Activated CD8-positive, alpha-beta memory T cell treated with anti-CD3 and anti-CD28 coated beads, Interleukin-2, amount 10 ng/mL, durations not matched to agents 7 days and 5 days (primary cell): ENCODE results near the gene COIL. TPM values are rescaled to one million over a fixed set of nuclear protein-coding genes. Genes with fewer than 3 reads are reported as not detected.
"Not testable (repeated sequence)": the region's sequence is repeated elsewhere in the genome, so short reads cannot be mapped to it uniquely, and the experiment has no call there.

Source experiments
- ATAC-seq: fragments of 150-1000 bp; cut with Tn5 transposase; one replicate; pipeline ENCODE4 v1.10.0; 2021; ENCODE audit warnings: moderate library complexity
- CTCF ChIA-PET: fragments of 350-600 bp; sonication (Branson Sonifier 250); formaldehyde crosslinking; loops from one replicate; lab custom pipeline; 2021; ENCODE audit warnings: antibody characterized with exemption; lab: Charles Lee
- DNase-seq: peaks from one replicate; pipeline ENCODE4 v3.0.0-alpha.2; 2020
- H3K27ac Mint-ChIP-seq: one replicate; pipeline ENCODE4 v1.8.0; 2021; ENCODE audit warnings: mild to moderate bottlenecking, mixed read lengths
- H3K27me3 Mint-ChIP-seq: one replicate; pipeline ENCODE4 v1.8.0; 2021; ENCODE audit warnings: mixed read lengths
- H3K36me3 Mint-ChIP-seq: one replicate; pipeline ENCODE4 v1.8.0; 2021; ENCODE audit warnings: mild to moderate bottlenecking, mixed read lengths
- H3K4me1 Mint-ChIP-seq: one replicate; pipeline ENCODE4 v1.8.0; 2021; ENCODE audit warnings: mixed read lengths
- H3K4me3 Mint-ChIP-seq: one replicate; pipeline ENCODE4 v1.8.0; 2021; ENCODE audit warnings: mild to moderate bottlenecking, moderate library complexity, mixed read lengths
- H3K9me3 Mint-ChIP-seq: one replicate; pipeline ENCODE4 v1.8.0; 2022; ENCODE audit warnings: low read depth, mixed read lengths
- total RNA-seq, 2 experiments: library from RNA; stranded (reverse); gene quantifications; one replicate each; pipeline ENCODE4 v1.2.3, GENCODE V29; 2021

The COIL gene
- total RNA-seq, 2 experiments from 2014 or later, result 16.6 to 21.3 TPM

DNA sequence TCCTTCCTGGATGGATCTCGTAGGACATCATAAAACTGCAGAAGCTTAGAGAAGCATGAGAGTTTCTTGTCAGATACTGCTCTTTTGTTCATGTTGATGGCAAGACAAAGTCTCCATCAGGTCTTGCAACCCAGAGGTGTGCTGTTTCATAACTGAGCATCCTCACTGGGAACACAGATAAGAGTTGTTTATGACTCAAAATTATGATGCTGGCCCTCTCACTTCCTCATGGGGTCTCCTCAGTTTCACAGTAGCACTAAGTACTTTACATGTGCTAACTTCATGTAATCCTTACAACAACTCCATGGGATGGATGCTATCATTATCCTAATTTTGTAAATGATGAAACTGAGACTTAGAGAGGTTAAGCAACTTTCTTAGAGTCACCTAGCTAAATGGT lies 31.5 kb upstream of the COIL start:
- no peak for ATAC-seq
- no peaks in the 10 kb centered on the region for H3K9me3 Mint-ChIP-seq
- H3K36me3 Mint-ChIP-seq, result peaks cover 17% of the 10 kb centered on the region
- no peak overlapping the region for H3K4me3 Mint-ChIP-seq
- H3K4me1 Mint-ChIP-seq, result no peaks in the 10 kb centered on the region
- CTCF ChIA-PET, result no interaction called here
- DNase-seq, result no peak
- no peaks in the 10 kb centered on the region for H3K27me3 Mint-ChIP-seq
- no peak overlapping the region for H3K27ac Mint-ChIP-seq

DNA sequence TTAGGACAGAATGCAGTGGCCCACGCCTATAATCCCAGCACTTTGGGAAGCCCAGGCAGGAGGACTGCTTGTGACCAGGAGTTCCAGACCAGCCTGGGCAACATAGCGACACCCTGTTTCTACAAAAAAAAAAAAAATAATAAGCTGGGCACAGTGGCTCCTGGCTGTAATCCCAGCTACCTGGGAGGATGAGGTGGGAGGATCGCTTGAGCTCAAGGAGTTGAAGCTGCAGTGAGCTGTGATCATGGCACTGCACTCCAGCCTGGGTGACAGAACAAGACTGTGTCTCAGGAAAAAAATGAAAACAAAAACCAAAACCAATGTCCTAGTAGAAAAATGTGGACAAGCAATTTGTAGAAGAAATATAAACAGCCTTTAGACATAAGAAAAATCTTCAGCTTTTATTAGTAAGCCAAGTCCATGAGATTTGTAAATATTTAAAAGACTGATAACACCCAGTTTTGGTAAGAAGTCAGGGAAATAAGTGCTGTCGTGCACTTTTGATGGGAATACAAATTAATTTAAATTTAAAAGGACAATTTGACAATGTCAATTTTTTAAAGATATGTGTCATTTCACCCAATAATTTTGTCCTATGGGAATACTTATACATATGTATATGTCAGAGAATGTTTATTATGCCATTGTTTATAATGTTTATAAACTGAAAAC lies 28.2 kb upstream of the COIL start:
- CTCF ChIA-PET, result interaction anchor here (0.9 to 1.6 kb wide), 2 partner anchors 11 to 21 kb away, joined by 3 to 4 read pairs; partner anchors contain the start of gene SCPEP1
- H3K36me3 Mint-ChIP-seq, result peaks cover 15% of the 10 kb centered on the region
- no peaks in the 10 kb centered on the region for H3K27me3 Mint-ChIP-seq
- no peaks in the 10 kb centered on the region for H3K4me1 Mint-ChIP-seq
- no peaks in the 10 kb centered on the region for H3K9me3 Mint-ChIP-seq
- no peak for ATAC-seq
- no peak for DNase-seq
- H3K4me3 Mint-ChIP-seq, result no peak overlapping the region
- H3K27ac Mint-ChIP-seq, result no peak overlapping the region

DNA sequence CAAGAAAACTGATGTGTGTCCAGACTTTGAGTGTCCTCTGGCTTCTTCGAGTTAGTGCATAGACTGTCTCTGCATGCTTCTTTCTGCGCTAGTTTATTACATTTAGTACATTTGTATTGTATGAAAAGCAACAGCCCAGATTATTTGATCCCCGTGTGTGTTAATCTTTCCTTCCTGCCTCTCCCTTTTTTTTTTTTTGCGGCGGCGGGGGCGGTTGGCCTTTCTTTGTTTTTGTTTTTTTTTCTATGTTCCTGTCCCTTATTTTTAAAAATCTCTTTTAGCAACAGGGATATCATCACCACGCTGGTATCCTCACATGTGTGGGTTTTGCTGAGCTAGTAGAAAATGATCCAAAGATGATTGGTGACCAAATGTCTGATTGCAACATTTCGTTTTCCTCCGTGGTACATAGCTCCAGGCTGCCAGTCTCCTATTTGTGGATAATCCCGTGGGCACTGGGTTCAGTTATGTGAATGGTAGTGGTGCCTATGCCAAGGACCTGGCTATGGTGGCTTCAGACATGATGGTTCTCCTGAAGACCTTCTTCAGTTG lies 26.5 kb upstream of the COIL start:
- no peaks in the 10 kb centered on the region for H3K27me3 Mint-ChIP-seq
- peaks cover 14% of the 10 kb centered on the region for H3K36me3 Mint-ChIP-seq
- H3K9me3 Mint-ChIP-seq, result no peaks in the 10 kb centered on the region
- H3K4me1 Mint-ChIP-seq, result no peaks in the 10 kb centered on the region
- CTCF ChIA-PET, result interaction anchor here (0.6 kb wide), 1 partner anchor 33 kb away, joined by 3 read pairs; no protein-coding TSS in a partner anchor
- H3K27ac Mint-ChIP-seq, result no peak overlapping the region
- no peak overlapping the region for H3K4me3 Mint-ChIP-seq
- ATAC-seq, result no peak
- no peak for DNase-seq

- Mint-ChIP-seq H3K27me3 (no peaks in the 10 kb centered on the region), H3K27ac (no peak overlapping the region), H3K9me3 (no peaks in the 10 kb centered on the region), H3K4me3 (no peak overlapping the region), H3K36me3 (peaks cover 14% of the 10 kb centered on the region), H3K4me1 (no peaks in the 10 kb centered on the region)
- CTCF ChIA-PET, result no interaction called here
- no peak for DNase-seq
- ATAC-seq, result no peak
These were observed 24.7 kb upstream of the COIL start for GRCh38 chr17:56985371-56986162.

GRCh38 chr17:56983366-56983765 lies 22.5 kb upstream of the COIL start:
- Mint-ChIP-seq H3K9me3 (no peaks in the 10 kb centered on the region), H3K27me3 (no peaks in the 10 kb centered on the region), H3K4me3 (no peak overlapping the region), H3K4me1 (peaks cover 15% of the 10 kb centered on the region), H3K27ac (no peak overlapping the region), H3K36me3 (peaks cover 9% of the 10 kb centered on the region)
- CTCF ChIA-PET, result no interaction called here
- no peak for ATAC-seq
- no peak for DNase-seq

GRCh38 chr17:56982312-56982711 lies 21.5 kb upstream of the COIL start:
- H3K27ac Mint-ChIP-seq, result no peak overlapping the region

DNA sequence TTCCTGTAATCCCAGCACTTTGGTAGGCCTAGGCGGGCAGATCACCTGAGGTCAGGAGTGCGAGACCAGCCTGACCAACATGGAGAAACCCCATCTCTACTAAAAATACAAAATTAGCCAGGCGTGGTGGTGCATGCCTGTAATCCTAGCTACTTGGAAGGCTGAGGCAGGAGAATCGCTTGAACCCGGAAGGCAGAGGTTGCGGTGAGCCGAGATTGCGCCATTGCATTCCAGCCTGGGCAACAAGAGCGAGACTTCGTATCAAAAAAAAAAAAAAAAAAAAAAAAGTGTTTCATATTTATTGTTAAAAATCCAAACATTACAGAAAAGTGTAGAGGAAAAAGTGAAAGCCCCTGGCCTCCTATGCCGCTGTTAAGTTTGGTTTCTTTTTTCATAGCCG lies 19.7 kb upstream of the COIL start:
- H3K9me3 Mint-ChIP-seq, H3K4me3 Mint-ChIP-seq, ATAC-seq, H3K36me3 Mint-ChIP-seq, CTCF ChIA-PET, H3K27ac Mint-ChIP-seq: not testable (repeated sequence)
- Mint-ChIP-seq H3K27me3 (peaks cover 15% of the 10 kb centered on the region), H3K4me1 (peaks cover 19% of the 10 kb centered on the region)
- peak; percentile 5 for DNase-seq

More at GRCh38 chr17:56982312-56982711, 21.5 kb upstream of the COIL start:
- CTCF ChIA-PET, result no interaction called here
- Mint-ChIP-seq H3K9me3 (no peaks in the 10 kb centered on the region), H3K27me3 (no peaks in the 10 kb centered on the region), H3K4me1 (peaks cover 16% of the 10 kb centered on the region), H3K4me3 (no peak overlapping the region), H3K36me3 (peaks cover 3% of the 10 kb centered on the region)
- ATAC-seq, result no peak
- peak; percentile 34 for DNase-seq

GRCh38 chr17:56979091-56979480 lies 18.2 kb upstream of the COIL start:
- Mint-ChIP-seq H3K4me1 (peaks cover 19% of the 10 kb centered on the region), H3K36me3 (no peaks in the 10 kb centered on the region), H3K9me3 (no peaks in the 10 kb centered on the region), H3K27me3 (peaks cover 25% of the 10 kb centered on the region), H3K4me3 (peak overlapping the region; percentile 80), H3K27ac (peak overlapping the region; percentile 88)
- CTCF ChIA-PET, result interaction anchor here (1.0 to 2.5 kb wide), 5 partner anchors 13 to 146 kb away, joined by 3 to 7 read pairs (median 6); partner anchors contain the start of genes AKAP1 and COIL
- DNase-seq (peak; percentile 32), ATAC-seq (no peak)

- DNase-seq, result no peak
- CTCF ChIA-PET, result interaction anchor here (0.8 to 2.5 kb wide), 8 partner anchors 11 to 159 kb away, joined by 3 to 7 read pairs (median 4); partner anchors contain the start of genes AKAP1 and COIL
- Mint-ChIP-seq H3K9me3 (no peaks in the 10 kb centered on the region), H3K27ac (peak overlapping the region; percentile 88), H3K36me3 (no peaks in the 10 kb centered on the region), H3K4me3 (peak overlapping the region; percentile 80), H3K4me1 (peaks cover 19% of the 10 kb centered on the region), H3K27me3 (peaks cover 30% of the 10 kb centered on the region)
- peak; percentile 28 for ATAC-seq
These were observed 17.7 kb upstream of the COIL start for GRCh38 chr17:56978441-56979090.

GRCh38 chr17:56977673-56978395 lies 17.0 kb upstream of the COIL start, which contains the start of gene SCPEP1:
Gene SCPEP1 (plus strand): TSS chr17:56978131. CDS start chr17:56978160, 29 bp downstream.
- peak; percentile 88 for DNase-seq
- Mint-ChIP-seq H3K4me1 (peaks cover 19% of the 10 kb centered on the region), H3K4me3 (peak within 1 kb of the TSS; percentile 80), H3K36me3 (no peaks in the 10 kb centered on the region), H3K27ac (peak within 1 kb of the TSS; percentile 88), H3K27me3 (peaks cover 30% of the 10 kb centered on the region), H3K9me3 (no peaks in the 10 kb centered on the region)
- peak; percentile 96 for ATAC-seq
- CTCF ChIA-PET, result interaction anchor here (0.8 to 2.5 kb wide), 8 partner anchors 11 to 158 kb away, joined by 3 to 7 read pairs (median 4); partner anchors contain the start of genes AKAP1 and COIL

GRCh38 chr17:56976941-56977608 lies 16.2 kb upstream of the COIL start:
- H3K4me3 Mint-ChIP-seq, result peak overlapping the region; percentile 50
- peaks cover 30% of the 10 kb centered on the region for H3K27me3 Mint-ChIP-seq
- CTCF ChIA-PET, result interaction anchor here (2.5 kb wide), 1 partner anchor 11 kb away, joined by 6 read pairs; no protein-coding TSS in a partner anchor
- H3K36me3 Mint-ChIP-seq, result no peaks in the 10 kb centered on the region
- no peaks in the 10 kb centered on the region for H3K9me3 Mint-ChIP-seq
- H3K27ac Mint-ChIP-seq, result peak overlapping the region; percentile 26
- ATAC-seq (no peak), DNase-seq (no peak)
- peaks cover 19% of the 10 kb centered on the region for H3K4me1 Mint-ChIP-seq

- Mint-ChIP-seq H3K27me3 (peaks cover 34% of the 10 kb centered on the region), H3K4me1 (peaks cover 19% of the 10 kb centered on the region), H3K9me3 (peaks cover 2% of the 10 kb centered on the region), H3K36me3 (no peaks in the 10 kb centered on the region), H3K4me3 (no peak overlapping the region), H3K27ac (no peak overlapping the region)
- CTCF ChIA-PET, result interaction anchor here (1.3 to 1.9 kb wide), 3 partner anchors 9 to 139 kb away, joined by 3 to 4 read pairs (median 3); partner anchors contain the start of gene COIL
- no peak for ATAC-seq
- DNase-seq, result no peak
These were observed 14.8 kb upstream of the COIL start for GRCh38 chr17:56975656-56976055.
